Measurements from ENCODE around the gene NMBR. TPM values are rescaled to one million over a fixed set of nuclear protein-coding genes. Genes with fewer than 3 reads are reported as not detected.
"Not testable (repeated sequence)": the region's sequence is repeated elsewhere in the genome, so short reads cannot be mapped to it uniquely, and the experiment has no call there.

Gene NMBR
- total RNA-seq, 1 experiment from 2014 or later = not detected

- Histone ChIP-seq H3K23ac (ENCODE audit: insufficient read length, low read depth, low read length) (no peak overlapping the region), H3K9me3 (ENCODE audit: control insufficient read depth, low read depth, low read length) (no peaks in the 10 kb centered on the region), H3K18ac (ENCODE audit: insufficient read length, low read depth, low read length) (no peak overlapping the region), H3K4me1 (ENCODE audit: insufficient read depth, low read length) (peaks cover 3% of the 10 kb centered on the region; the same call in 1 of the 2 replicates), H2AFZ (ENCODE audit: low read length) (no peak overlapping the region), H3K14ac (ENCODE audit: insufficient read depth, low read length) (no peak overlapping the region), H3K23me2 (ENCODE audit: insufficient read length, low read depth, low read length, poor library complexity, severe bottlenecking) (no peaks in the 10 kb centered on the region), H4K8ac (replicated peaks; ENCODE audit: insufficient read length, low read depth, low read length) (no peak overlapping the region), H4K5ac (ENCODE audit: insufficient read length, low read depth, low read length) (no peak overlapping the region), H4K91ac (ENCODE audit: insufficient read length, low read depth, low read length) (no peak overlapping the region), H3K4ac (ENCODE audit: low read depth, low read length) (no peak overlapping the region), H2BK20ac (ENCODE audit: low read depth, low read length, poor library complexity, severe bottlenecking) (no peak overlapping the region), H3K56ac (ENCODE audit: insufficient read length, low read depth, low read length) (no peak overlapping the region), H2AK5ac (ENCODE audit: insufficient read length, low read length) (no peak overlapping the region), H4K20me1 (ENCODE audit: control insufficient read depth, insufficient read depth, insufficient read length) (no peaks in the 10 kb centered on the region), H3K9ac (ENCODE audit: extremely low read depth, insufficient read length, low read length) (no peak overlapping the region), H3K27ac (ENCODE audit: insufficient read length, low read depth, low read length) (no peak overlapping the region), H3K79me2 (ENCODE audit: insufficient read depth, low read length) (no peaks in the 10 kb centered on the region), H3T11ph (ENCODE audit: low read length) (no peak overlapping the region), H2BK120ac (ENCODE audit: low read depth, low read length, poor library complexity, severe bottlenecking) (no peak overlapping the region), H2BK5ac (ENCODE audit: insufficient read length, low read length) (no peak overlapping the region), H3K4me2 (ENCODE audit: insufficient read depth, insufficient read length, low read length) (no peak overlapping the region), H2BK12ac (ENCODE audit: insufficient read length, low read depth, low read length) (no peak overlapping the region), H3K27me3 (ENCODE audit: insufficient read depth, low read length) (no peaks in the 10 kb centered on the region), H3K79me1 (ENCODE audit: insufficient read depth, low read depth, low read length, poor library complexity, severe bottlenecking) (no peaks in the 10 kb centered on the region), H2BK15ac (ENCODE audit: low read depth, low read length) (no peak overlapping the region)
- H3K36me3 Mint-ChIP-seq (ENCODE audit: insufficient read depth in 1 of 3, low read depth in 3 of 3) = peaks cover 12 to 25% (median 24%) of the 10 kb centered on the region in 3 experiments
- H3K4me3 Mint-ChIP-seq = no peak overlapping the region; a peak in 1 of 5 replicates
- H3K9me3 Mint-ChIP-seq = peaks cover 16 to 21% of the 10 kb centered on the region in 2 experiments
- H3K4me1 Mint-ChIP-seq = peaks cover 38 to 44% of the 10 kb centered on the region in 2 experiments
- WGBS (ENCODE audit: extremely low coverage, insufficient read length, low lambda C conversion rate) = no CpG with 5 or more reads among the region's 3 CpGs
- H3K27ac Mint-ChIP-seq = no peak overlapping the region
- no peak for TF ChIP-seq CTCF (conservative IDR thresholded peaks at IDR 0.05)
- H3K27me3 Mint-ChIP-seq (ENCODE audit: low read depth) = no peaks in the 10 kb centered on the region
- no peak for DNase-seq
Measured at GRCh38 chr6:142028527-142028926, 118.4 kb downstream of the NMBR start.

GRCh38 chr6:142027804-142028203 is 119.1 kb downstream of the NMBR start:
- not testable (repeated sequence) for H2BK5ac ChIP-seq (ENCODE audit: insufficient read length, low read length); H2BK20ac ChIP-seq (ENCODE audit: low read depth, low read length, poor library complexity, severe bottlenecking); H4K91ac ChIP-seq (ENCODE audit: insufficient read length, low read depth, low read length); H3K56ac ChIP-seq (ENCODE audit: insufficient read length, low read depth, low read length); H3K4ac ChIP-seq (ENCODE audit: low read depth, low read length); DNase-seq; H3K23me2 ChIP-seq (ENCODE audit: insufficient read length, low read depth, low read length, poor library complexity, severe bottlenecking); H2BK15ac ChIP-seq (ENCODE audit: low read depth, low read length); H4K5ac ChIP-seq (ENCODE audit: insufficient read length, low read depth, low read length); H3K14ac ChIP-seq (ENCODE audit: insufficient read depth, low read length); H3K4me2 ChIP-seq (ENCODE audit: insufficient read depth, insufficient read length, low read length); H3T11ph ChIP-seq (ENCODE audit: low read length); H2AK5ac ChIP-seq (ENCODE audit: insufficient read length, low read length); H2BK12ac ChIP-seq (ENCODE audit: insufficient read length, low read depth, low read length); H3K23ac ChIP-seq (ENCODE audit: insufficient read length, low read depth, low read length); H3K27ac Mint-ChIP-seq; H3K9me3 ChIP-seq (ENCODE audit: control insufficient read depth, low read depth, low read length); H3K79me1 ChIP-seq (ENCODE audit: insufficient read depth, low read depth, low read length, poor library complexity, severe bottlenecking); H3K79me2 ChIP-seq (ENCODE audit: insufficient read depth, low read length); H3K27me3 ChIP-seq (ENCODE audit: insufficient read depth, low read length); H3K27ac ChIP-seq (ENCODE audit: insufficient read length, low read depth, low read length); H3K4me1 ChIP-seq (ENCODE audit: insufficient read depth, low read length); H4K20me1 ChIP-seq (ENCODE audit: control insufficient read depth, insufficient read depth, insufficient read length); H3K27me3 Mint-ChIP-seq (ENCODE audit: low read depth); H3K9ac ChIP-seq (ENCODE audit: extremely low read depth, insufficient read length, low read length); H3K4me3 Mint-ChIP-seq; H4K8ac ChIP-seq (replicated peaks; ENCODE audit: insufficient read length, low read depth, low read length); H2BK120ac ChIP-seq (ENCODE audit: low read depth, low read length, poor library complexity, severe bottlenecking); H3K18ac ChIP-seq (ENCODE audit: insufficient read length, low read depth, low read length); H2AFZ ChIP-seq (ENCODE audit: low read length)
- H3K9me3 Mint-ChIP-seq = peaks cover 16 to 21% of the 10 kb centered on the region in 2 experiments
- H3K36me3 Mint-ChIP-seq (ENCODE audit: insufficient read depth in 1 of 3, low read depth in 3 of 3) = peaks cover 12 to 25% (median 24%) of the 10 kb centered on the region in 3 experiments
- peaks cover 38 to 44% of the 10 kb centered on the region in 2 experiments for H3K4me1 Mint-ChIP-seq
- no CpG with 5 or more reads among the region's 3 CpGs for WGBS (ENCODE audit: extremely low coverage, insufficient read length, low lambda C conversion rate)

Measured in H9 (cell line).